Osteoblast (primary cell): ENCODE results near the gene ARHGAP10. TPM values are rescaled to one million over a fixed set of nuclear protein-coding genes. Genes with fewer than 3 reads are reported as not detected.

Experiments
- DNase-seq: peaks from one replicate; pipeline ENCODE4 v3.0.0; 2011; ENCODE audit warnings: low spot score, mixed read lengths; ENCODE audit not compliant: insufficient read length; ENCODE audit errors: missing footprints
- H2AFZ ChIP-seq: 2 replicates; pipeline ENCODE4 v1.6.0; 2011; ENCODE audit warnings: mild to moderate bottlenecking, low read length
- H3K27ac ChIP-seq: 2 replicates; pipeline ENCODE4 v1.5.1; 2011; ENCODE audit warnings: mild to moderate bottlenecking, low read depth, low read length, moderate library complexity
- H3K27me3 ChIP-seq: 2 replicates; pipeline ENCODE4 v1.6.0; 2012; ENCODE audit warnings: mild to moderate bottlenecking, control low read depth, inconsistent platforms, low read length, moderate library complexity; ENCODE audit not compliant: insufficient read depth
- H3K36me3 ChIP-seq: 2 replicates; pipeline ENCODE4 v1.5.1; 2011; ENCODE audit warnings: mild to moderate bottlenecking, low read length, control low read depth, moderate library complexity; ENCODE audit not compliant: insufficient read depth
- H3K4me1 ChIP-seq: 2 replicates; pipeline ENCODE4 v1.5.1; 2011; ENCODE audit warnings: mild to moderate bottlenecking, low read length, control low read depth, moderate library complexity; ENCODE audit not compliant: insufficient read depth
- H3K4me2 ChIP-seq: 2 replicates; pipeline ENCODE4 v1.6.0; 2011; ENCODE audit warnings: mild to moderate bottlenecking, low read length; ENCODE audit not compliant: insufficient read depth
- H3K4me3 ChIP-seq: fragments of 200-600 bp; sonication (generic); 3 replicates; pipeline ENCODE4 v1.5.1; 2012; ENCODE audit warnings: mild to moderate bottlenecking, low read length, inconsistent platforms; ENCODE audit not compliant: insufficient read depth
- H3K79me2 ChIP-seq: 2 replicates; pipeline ENCODE4 v1.6.0; 2012; ENCODE audit warnings: mild to moderate bottlenecking, low read length, control low read depth, inconsistent platforms; ENCODE audit not compliant: insufficient read depth
- H3K9me3 ChIP-seq: 2 replicates; pipeline ENCODE4 v1.5.1; 2011; ENCODE audit warnings: low read depth, low read length, control low read depth
- H4K20me1 ChIP-seq: 2 replicates; pipeline ENCODE4 v1.6.0; 2012; ENCODE audit warnings: mild to moderate bottlenecking, low read length, control low read depth; ENCODE audit not compliant: insufficient read depth
- CTCF ChIP-seq: IDR thresholded peaks from 2 replicates; pipeline ENCODE4 v1.5.1; 2011; ENCODE audit warnings: mild to moderate bottlenecking, low read depth, low read length, moderate library complexity; ENCODE audit errors: extremely low read depth
- total RNA-seq: library from RNA; depleted of rRNA; stranded (reverse); fragments of >200 nt; gene quantifications from 2 replicates; pipeline ENCODE4 v1.2.3, GENCODE V29; 2012

ARHGAP10 gene
- total RNA-seq, 1 donor = 31.5 TPM

- Histone ChIP-seq H3K4me3 (no peak overlapping the region), H3K36me3 (no peaks in the 10 kb centered on the region), H3K27ac (no peak overlapping the region), H2AFZ (no peak overlapping the region), H3K27me3 (no peaks in the 10 kb centered on the region), H3K9me3 (no peaks in the 10 kb centered on the region), H4K20me1 (no peaks in the 10 kb centered on the region), H3K4me2 (no peak overlapping the region), H3K4me1 (no peaks in the 10 kb centered on the region), H3K79me2 (no peaks in the 10 kb centered on the region)
- no peak for TF ChIP-seq CTCF
- no peak for DNase-seq
These were observed 229.1 kb downstream of the ARHGAP10 start for GRCh38 chr4:147960971-147961370.

- Histone ChIP-seq H3K4me2 (no peak overlapping the region), H2AFZ (no peak overlapping the region), H3K4me3 (no peak overlapping the region), H3K79me2 (no peaks in the 10 kb centered on the region), H3K9me3 (no peaks in the 10 kb centered on the region), H4K20me1 (no peaks in the 10 kb centered on the region), H3K4me1 (no peaks in the 10 kb centered on the region), H3K27me3 (no peaks in the 10 kb centered on the region), H3K36me3 (peaks cover 5% of the 10 kb centered on the region), H3K27ac (no peak overlapping the region)
- TF ChIP-seq CTCF = no peak
- DNase-seq = no peak
These were observed 232.0 kb downstream of the ARHGAP10 start for GRCh38 chr4:147963839-147964238.

- no peak for TF ChIP-seq CTCF
- H3K79me2 ChIP-seq = no peaks in the 10 kb centered on the region
These were observed 232.5 kb downstream of the ARHGAP10 start for GRCh38 chr4:147964266-147964880.

GRCh38 chr4:147965056-147965455, 233.2 kb downstream of the ARHGAP10 start:
- no peak for TF ChIP-seq CTCF
- Histone ChIP-seq H3K9me3 (no peaks in the 10 kb centered on the region), H3K36me3 (peaks cover 5% of the 10 kb centered on the region), H3K4me1 (no peaks in the 10 kb centered on the region), H3K27ac (no peak overlapping the region), H3K4me3 (no peak overlapping the region), H4K20me1 (no peaks in the 10 kb centered on the region), H3K79me2 (no peaks in the 10 kb centered on the region), H3K27me3 (no peaks in the 10 kb centered on the region), H2AFZ (no peak overlapping the region), H3K4me2 (no peak overlapping the region)
- no peak for DNase-seq

More at GRCh38 chr4:147964266-147964880, 232.5 kb downstream of the ARHGAP10 start:
- no peaks in the 10 kb centered on the region for H3K9me3 ChIP-seq
- no peak for DNase-seq
- H3K4me2 ChIP-seq = no peak overlapping the region
- H3K4me1 ChIP-seq = no peaks in the 10 kb centered on the region
- H3K27me3 ChIP-seq = no peaks in the 10 kb centered on the region
- H4K20me1 ChIP-seq = no peaks in the 10 kb centered on the region
- H2AFZ ChIP-seq = no peak overlapping the region
- no peak overlapping the region for H3K27ac ChIP-seq
- H3K4me3 ChIP-seq = no peak overlapping the region
- peaks cover 5% of the 10 kb centered on the region for H3K36me3 ChIP-seq
